HepG2 (cell line): ENCODE data around the gene PTS.

Experiments used
- GMEB1 ChIP-seq: sonication (generic); formaldehyde crosslinking; IDR thresholded peaks from 2 replicates; pipeline ENCODE4 v1.5.1; 2020; ENCODE audit warnings: missing genetic modification reagents, mild to moderate bottlenecking, borderline replicate concordance
- POLR2A ChIP-seq, 2 experiments: IDR thresholded peaks; 2 replicates each; pipeline ENCODE4 v1.6.1; 2011; ENCODE audit warnings: low read depth in 2 of 2, low read length in 2 of 2, mild to moderate bottlenecking in 1 of 2, moderate library complexity in 1 of 2; ENCODE audit not compliant: insufficient read depth in 1 of 2
- SIX4 ChIP-seq: sonication (generic); formaldehyde crosslinking; IDR thresholded peaks from 2 replicates; pipeline ENCODE4 v1.4.0; 2020; ENCODE audit warnings: missing genetic modification reagents
- TRIM24 ChIP-seq: sonication (generic); formaldehyde crosslinking; IDR thresholded peaks from 2 replicates; pipeline ENCODE4 v1.8.0; 2022; ENCODE audit warnings: mild to moderate bottlenecking, missing genetic modification reagents
- ZBTB37 ChIP-seq: sonication (generic); formaldehyde crosslinking; IDR thresholded peaks from 2 replicates; pipeline ENCODE4 v1.4.0; 2020; ENCODE audit warnings: mild to moderate bottlenecking, missing genetic modification reagents
- ZNF383 ChIP-seq: sonication (generic); formaldehyde crosslinking; IDR thresholded peaks from 2 replicates; pipeline ENCODE4 v1.4.0; 2020; ENCODE audit warnings: missing genetic modification reagents, mild to moderate bottlenecking, borderline replicate concordance
- TF ChIP-seq, protein P1 (sequence below): sonication (generic); formaldehyde crosslinking; IDR thresholded peaks from 2 replicates; pipeline ENCODE4 v1.5.0; 2020; ENCODE audit warnings: mild to moderate bottlenecking, missing genetic modification reagents, moderate library complexity
- TF ChIP-seq, protein P2 (sequence below): sonication (generic); formaldehyde crosslinking; IDR thresholded peaks from 2 replicates; pipeline ENCODE4 v1.8.1; 2022; ENCODE audit warnings: mild to moderate bottlenecking, missing genetic modification reagents

GRCh38 chr11:112195951-112196351 is 30.3 kb upstream of the PTS start:
- TF ChIP-seq, protein P1, sequence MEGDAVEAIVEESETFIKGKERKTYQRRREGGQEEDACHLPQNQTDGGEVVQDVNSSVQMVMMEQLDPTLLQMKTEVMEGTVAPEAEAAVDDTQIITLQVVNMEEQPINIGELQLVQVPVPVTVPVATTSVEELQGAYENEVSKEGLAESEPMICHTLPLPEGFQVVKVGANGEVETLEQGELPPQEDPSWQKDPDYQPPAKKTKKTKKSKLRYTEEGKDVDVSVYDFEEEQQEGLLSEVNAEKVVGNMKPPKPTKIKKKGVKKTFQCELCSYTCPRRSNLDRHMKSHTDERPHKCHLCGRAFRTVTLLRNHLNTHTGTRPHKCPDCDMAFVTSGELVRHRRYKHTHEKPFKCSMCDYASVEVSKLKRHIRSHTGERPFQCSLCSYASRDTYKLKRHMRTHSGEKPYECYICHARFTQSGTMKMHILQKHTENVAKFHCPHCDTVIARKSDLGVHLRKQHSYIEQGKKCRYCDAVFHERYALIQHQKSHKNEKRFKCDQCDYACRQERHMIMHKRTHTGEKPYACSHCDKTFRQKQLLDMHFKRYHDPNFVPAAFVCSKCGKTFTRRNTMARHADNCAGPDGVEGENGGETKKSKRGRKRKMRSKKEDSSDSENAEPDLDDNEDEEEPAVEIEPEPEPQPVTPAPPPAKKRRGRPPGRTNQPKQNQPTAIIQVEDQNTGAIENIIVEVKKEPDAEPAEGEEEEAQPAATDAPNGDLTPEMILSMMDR (CRISPR knock-in tag), result no peak
- no peak for TF ChIP-seq GMEB1 (CRISPR knock-in tag)
- TF ChIP-seq, protein P2, sequence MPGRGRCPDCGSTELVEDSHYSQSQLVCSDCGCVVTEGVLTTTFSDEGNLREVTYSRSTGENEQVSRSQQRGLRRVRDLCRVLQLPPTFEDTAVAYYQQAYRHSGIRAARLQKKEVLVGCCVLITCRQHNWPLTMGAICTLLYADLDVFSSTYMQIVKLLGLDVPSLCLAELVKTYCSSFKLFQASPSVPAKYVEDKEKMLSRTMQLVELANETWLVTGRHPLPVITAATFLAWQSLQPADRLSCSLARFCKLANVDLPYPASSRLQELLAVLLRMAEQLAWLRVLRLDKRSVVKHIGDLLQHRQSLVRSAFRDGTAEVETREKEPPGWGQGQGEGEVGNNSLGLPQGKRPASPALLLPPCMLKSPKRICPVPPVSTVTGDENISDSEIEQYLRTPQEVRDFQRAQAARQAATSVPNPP (CRISPR knock-in tag), result no peak
- TF ChIP-seq ZBTB37 (CRISPR knock-in tag), result no peak
- TF ChIP-seq POLR2A (IDR thresholded peaks at IDR 0.05; ENCODE audit: insufficient read depth in 1 of 2, low read depth in 2 of 2, low read length in 2 of 2), result no peak
- TF ChIP-seq SIX4, result no peak
- TF ChIP-seq TRIM24, result no peak
- TF ChIP-seq ZNF383 (CRISPR knock-in tag), result no peak
